Cardiac septum (tissue), 1 donor: Measurements from ENCODE around the gene ITGB5. TPM values are rescaled to one million over a fixed set of nuclear protein-coding genes. Genes with fewer than 3 reads are reported as not detected.

Source experiments
- DNase-seq: peaks from one replicate; pipeline ENCODE4 v3.0.0-alpha.2; 2020; ENCODE audit warnings: low spot score
- intact Hi-C: fragments of 100-400 bp; cut with DNase I; formaldehyde crosslinking; loops from one replicate; pipeline ENCODE4 v1.14.0; 2022
- total RNA-seq: library from RNA; stranded (reverse); fragmentation: NEBNext Ultra II Directional; extraction: Animal tissue kit (Norgen Biotek cat#: 25700); gene quantifications from one replicate; pipeline ENCODE4 v1.2.1, GENCODE V29; 2021
- donor health status: DM: no; HTN: no; CAD: no.

Gene ITGB5
- total RNA-seq, 1 donor from 2014 or later = 180 TPM

DNA sequence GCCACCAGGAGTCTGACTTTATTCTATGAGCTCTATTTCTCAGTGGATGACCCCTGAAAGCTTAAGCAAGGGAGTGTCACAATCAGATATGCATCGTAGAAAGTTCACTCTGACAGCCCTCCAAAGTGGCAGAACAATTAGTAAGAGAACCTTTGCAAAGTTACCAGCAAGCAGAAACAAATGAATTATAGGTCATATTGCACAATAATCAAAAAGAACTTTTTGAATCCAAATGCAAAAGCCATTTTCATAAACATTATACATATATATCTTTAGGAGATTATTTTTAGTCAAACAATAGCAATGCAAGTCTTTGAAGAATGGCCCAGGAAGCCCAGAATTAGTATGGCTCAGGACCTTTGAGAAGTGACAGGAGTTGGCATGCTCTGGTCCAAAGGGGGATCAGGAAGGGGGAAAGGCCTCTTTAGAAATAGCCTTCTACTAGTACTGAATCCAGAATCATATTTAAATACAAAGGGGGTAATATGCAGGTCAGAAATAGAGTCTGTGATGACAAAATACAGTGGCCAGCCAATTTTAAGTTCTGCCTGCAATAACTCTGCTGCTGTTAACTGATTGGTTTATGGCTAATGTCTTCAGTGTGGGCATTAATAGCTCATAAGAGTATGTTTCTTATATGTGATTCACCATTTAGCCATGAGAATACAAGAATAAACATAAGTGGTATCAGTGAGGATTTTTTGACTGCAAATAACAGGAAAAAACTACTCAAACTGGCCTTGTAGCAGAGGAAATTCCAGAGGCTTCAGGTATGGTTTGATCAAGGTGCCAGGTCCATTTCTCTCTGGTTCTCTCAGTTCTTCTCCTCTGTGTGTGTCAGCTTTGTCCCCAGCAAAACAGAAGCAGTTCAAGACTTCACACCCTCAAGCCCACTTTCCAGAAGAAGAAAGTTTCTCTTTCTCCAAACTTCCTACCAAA is 17.0 kb upstream of the ITGB5 start:
- intact Hi-C loops = no loop called here
- no peak for DNase-seq

DNA sequence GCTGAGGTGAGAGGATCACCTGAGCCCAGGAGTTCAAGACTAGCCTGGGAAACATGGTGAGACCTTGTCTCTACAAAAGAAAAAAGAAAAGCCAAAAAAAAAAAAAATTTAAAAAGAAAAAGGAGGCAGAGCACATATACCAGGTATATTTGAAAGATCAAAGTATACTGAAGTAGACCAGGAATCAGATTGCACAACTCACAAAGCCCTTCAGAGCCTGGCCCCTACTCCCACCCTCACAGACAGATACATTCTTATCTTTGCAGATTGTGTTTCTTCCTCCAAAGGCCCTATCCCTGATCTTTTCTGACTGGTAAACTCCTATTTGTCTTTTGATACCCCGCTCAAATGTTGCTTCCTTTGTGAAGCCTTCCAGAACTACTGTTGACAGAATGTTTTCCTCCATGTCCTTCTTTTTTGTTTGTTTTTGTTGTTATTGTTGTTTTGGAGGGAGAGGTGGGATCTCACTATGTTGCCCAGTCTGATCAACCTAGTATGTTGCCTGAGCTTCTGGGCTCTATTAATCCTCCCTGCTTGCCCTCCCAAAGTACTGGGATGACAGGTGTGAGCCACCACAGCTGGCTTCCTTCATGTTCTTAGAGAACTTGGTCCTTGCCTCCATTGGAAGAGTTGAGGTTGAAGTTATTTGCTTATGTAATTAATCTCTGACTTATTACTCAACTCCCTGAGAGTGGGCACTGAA is 9.8 kb upstream of the ITGB5 start:
- no peak for DNase-seq
- intact Hi-C loops = no loop called here

DNA sequence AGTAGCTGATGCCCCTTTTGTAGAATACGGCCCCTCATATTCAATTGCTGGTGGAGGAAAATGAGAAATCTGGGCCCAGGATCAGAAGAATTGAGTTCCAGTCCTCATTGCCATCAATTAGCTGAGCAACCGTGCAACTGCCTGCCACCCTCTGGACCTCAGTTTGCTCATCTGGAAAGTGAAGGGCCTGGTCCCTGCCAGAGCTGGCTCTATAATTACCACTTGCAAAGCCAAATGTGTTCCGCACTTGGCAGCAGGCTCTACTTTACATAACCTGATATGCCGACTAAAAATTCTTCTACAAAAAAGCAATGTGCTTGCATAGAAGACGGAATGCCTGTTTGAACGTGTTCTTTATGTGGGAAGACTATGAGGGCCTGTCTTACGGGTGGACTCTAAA is 8.6 kb upstream of the ITGB5 start:
- intact Hi-C loops = no loop called here
- no peak for DNase-seq

DNA sequence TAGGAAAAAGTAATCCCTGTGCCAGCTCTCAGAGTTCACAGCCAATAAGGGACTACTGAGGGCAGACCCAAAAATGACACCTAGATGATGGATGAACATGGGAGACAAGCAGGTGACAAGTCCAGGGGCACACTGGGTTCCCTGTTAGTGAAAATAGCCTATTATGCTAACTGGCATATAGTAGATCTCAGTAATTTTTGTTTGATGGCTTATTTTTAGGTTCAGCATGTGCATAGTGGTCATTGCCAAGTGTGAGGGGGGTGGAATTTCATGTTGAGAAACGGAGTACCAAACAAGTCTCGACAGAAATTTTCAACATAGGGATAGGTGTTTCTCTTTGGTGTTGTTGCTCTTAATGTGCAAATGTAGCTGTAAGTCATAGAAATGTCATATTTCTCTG is 6.4 kb upstream of the ITGB5 start:
- intact Hi-C loops = no loop called here
- no peak for DNase-seq

DNA sequence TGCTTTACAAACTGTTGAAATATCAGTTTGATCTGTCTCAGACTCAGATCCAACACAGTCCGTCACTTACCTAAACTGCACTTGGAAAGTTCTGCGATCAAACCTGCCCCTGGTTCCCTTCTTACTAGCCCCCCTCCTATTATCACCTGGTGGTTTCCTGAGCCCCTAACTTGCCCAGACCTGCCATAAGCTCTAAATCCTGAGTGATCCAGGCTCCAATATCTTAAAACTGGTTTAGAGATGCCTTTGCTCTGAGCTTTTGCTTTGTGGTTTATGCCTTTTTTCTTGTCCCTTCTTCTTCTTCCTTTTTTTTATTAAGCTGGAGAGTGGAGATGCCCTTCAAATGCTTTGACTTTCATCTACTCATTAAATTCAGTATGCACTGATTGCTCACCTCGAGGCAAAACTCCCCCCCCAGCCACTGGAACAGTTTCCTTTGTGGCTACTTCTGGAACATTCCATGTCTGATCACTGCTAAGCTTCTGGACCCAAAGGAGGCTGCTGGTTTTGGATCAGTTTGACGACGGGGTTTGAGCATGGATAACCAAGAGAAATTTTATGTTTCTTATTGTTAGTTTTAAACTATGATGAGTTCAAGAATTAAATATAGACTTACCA is 3.5 kb upstream of the ITGB5 start:
- intact Hi-C loops = no loop called here

DNA sequence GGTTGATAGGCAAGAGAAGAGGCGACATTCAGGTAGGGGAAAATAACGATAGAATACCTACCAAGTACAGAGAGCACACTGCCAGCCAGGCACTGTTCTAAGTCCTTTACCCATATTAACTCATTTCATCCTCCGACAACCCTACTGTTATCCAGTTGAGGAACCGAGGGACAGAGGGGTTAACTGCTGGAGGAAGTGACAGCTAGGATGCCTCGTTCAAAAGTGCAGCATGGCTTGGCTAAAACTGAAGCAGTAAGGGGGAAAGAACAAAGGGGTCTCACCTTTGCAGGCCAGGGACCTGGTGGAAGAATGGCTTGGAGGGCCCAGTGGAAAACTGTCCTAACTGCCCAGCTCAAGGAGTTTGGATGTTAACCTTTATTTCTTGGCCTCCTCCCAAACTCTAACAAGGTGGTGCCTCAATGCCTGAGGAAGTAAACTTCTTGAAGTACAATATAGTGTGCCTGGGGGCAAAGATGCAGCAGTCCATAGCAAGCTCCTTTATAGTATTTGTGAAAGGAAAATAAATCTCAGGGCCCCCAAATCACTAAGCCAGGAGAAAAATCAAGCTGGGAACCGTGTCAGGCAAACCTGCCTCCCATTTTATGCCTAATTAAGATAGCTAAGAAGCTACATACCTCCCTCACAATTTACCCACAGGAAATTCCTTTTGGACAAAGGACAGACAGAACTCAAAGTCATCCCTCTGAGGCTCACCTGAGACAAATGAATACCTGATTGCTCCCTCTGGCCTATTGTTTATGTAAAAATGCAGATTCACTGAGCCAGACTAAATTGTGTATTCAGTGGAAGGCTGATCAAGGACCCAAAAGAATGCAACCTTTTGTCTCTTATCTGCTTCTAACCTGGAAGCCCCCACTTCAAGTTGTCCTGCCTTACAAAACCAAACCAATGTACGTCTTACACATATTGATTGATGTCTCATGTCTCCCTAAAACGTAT is 1.6 kb upstream of the ITGB5 start:
- intact Hi-C loops = loop anchor here (2.0 to 5.0 kb wide), 4 partner anchors 54 to 116 kb away; no protein-coding TSS in a partner anchor
- DNase-seq = no peak

More for the DNA sequence above, 3.5 kb upstream of the ITGB5 start:
- DNase-seq = no peak

DNA sequence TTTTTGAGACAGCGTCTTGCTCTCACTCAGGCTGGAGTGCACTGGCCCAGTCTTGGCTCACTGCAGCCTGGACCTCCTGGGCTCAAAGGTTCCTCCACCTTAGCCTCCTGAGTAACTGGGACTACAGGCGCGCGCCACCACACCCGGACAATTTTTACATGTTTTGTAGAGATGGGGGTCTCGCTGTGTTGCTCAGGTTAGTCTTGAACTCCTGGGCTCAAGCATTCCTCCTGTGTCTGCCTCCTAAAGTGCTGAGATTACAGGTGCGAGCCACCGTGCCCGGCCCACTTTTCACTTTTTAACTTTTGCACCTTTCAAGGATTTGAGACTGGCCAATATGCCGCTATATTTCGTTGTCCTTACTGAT is 750 bp upstream of the ITGB5 start:
- no peak for DNase-seq
- intact Hi-C loops = loop anchor here (2.0 to 5.0 kb wide), 4 partner anchors 53 to 116 kb away; no protein-coding TSS in a partner anchor

DNA sequence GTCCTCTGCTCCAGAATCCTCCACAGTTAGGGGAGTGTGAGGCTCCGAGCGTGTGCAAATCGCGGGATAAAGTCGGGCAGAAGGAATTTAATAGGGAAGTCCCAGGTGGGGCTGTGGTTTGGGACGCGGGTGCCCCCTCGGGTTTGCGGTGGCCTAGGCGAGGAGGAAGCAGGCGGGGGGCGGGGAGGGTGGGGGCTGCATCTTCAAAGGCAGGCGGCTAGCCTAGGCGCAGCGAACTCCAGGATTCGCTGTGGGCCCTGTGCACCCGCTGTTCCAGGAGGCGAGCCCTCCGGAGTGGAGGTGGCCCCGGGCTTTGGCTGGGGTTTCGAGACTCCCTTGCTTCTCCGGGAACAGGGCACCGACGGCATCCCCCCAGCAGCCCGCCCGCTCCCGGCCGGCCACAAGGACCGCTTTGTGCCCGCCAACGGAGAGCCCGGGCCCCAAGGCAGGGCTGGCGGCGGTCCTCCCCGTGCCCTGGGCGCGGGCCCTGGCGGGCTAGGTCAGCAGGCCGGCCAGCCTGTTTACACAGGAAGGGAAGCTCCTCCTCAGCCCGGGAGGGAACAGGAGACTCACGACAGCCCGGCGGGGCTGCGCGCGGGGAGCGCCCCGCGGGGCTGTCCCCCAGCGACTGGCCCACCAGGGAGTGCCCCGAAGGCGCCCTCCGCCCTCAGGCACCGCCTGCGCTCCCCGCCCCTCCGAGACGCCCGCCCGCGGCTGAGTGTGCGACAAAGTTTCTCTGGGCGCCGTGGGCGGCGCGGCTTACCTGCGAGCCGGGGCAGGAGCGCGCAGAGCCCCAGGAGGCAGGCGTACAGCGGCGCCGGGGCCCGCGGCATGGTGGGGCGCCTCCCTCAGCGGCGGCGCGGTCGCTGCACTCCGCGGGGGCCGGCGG is 753 bp downstream of the ITGB5 start:
- intact Hi-C loops = loop anchor here (5.0 kb wide), 3 partner anchors 74 to 114 kb away; no protein-coding TSS in a partner anchor
- no peak for DNase-seq

DNA sequence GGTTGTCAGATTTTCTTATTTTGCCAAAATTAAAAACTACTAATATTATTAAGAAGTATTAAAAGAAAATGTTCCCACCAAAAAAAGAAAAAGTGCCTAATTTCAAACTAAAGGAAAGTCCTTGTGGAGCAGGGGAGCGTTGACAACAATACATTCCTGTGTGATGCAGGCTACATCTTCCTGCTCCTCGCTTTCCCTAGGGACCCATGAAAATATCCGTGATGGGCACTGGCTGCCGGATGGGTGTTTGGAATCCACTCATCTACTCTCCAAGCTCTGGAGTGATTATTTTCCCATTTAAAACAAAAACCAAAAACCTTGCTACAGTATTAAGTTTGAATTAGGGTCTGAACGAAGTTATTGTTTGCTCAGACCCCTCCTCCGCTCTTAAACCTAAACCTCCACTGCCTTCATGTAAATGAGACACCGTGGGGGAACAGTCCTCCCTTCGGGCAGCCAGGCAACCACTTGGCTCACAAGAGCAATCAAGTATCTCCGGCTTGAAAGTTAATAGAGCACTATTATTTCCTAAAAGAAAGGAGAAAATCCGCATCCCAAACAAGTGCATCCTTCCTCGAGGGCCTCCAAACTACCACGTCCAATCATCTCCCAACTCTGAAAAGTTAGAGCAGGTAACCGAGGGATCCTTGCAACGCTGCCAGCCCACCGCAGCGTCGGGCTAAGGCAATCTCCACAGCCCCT is 1.5 kb downstream of the ITGB5 start:
- DNase-seq = no peak
- intact Hi-C loops = loop anchor here (5.0 kb wide), 3 partner anchors 73 to 113 kb away; no protein-coding TSS in a partner anchor

DNA sequence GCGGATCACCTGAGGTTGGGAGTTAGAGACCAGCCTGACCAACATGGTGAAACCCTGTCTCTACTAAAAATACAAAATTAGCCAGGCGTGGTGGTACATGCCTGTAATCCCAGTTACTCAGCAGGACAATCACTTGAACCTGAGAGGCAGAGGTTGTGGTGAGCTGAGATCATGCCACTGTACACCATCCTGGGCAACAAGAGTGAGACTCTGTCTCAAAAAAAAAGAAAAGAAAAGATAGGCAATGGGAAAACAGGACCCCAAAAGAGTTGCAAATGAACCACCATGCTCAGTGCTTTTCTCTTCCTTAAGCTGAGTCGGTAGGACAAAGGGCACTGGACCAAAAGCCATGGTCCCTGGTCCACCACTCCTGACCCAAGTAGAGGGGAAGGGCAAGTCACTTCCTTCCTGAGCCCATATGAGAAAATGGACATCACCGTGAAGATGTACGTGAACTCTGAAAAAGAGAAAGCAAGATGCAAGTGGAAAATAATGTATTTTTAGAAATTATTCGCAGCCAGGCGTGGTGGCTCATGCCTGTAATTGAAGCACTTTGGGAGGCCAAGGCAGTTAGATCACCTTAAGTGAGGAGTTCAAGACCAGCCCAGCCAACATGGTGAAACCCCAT is 2.6 kb downstream of the ITGB5 start:
- intact Hi-C loops = loop anchor here (5.0 kb wide), 3 partner anchors 72 to 112 kb away; no protein-coding TSS in a partner anchor
- no peak for DNase-seq

DNA sequence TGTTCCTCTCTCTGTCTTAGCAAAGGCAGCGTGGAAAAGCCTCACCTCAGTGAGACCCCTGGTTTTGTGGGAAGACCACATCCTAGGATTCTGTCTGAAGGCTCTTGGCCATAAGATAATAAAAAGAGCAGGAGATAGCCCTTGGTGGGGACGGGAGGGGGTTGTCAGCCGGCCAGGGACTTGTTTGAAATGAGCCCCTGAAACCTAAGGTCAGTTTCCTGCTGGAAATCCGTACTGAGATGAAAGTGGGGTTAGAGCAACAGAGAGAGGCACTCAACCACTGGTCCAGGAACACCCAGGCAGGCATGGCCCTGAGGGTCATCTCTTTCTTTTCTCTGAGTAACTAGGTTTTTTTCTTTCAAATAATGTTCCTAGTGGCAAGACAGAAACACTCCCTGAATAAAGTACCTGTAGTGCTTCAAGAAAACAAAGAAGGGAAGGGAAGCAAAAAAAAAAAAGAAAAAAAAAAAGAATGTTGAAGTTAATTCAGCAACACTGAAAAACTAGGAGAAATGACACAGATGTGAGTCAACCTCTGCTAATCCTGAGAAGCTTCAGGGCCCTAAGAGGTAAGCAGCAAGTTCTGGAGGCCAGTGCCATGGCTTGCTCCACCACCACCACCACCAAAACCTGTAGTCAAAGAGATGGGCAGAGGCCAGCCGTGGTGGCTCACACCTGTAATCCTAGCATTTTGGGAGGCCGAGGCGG is 3.2 kb downstream of the ITGB5 start:
- intact Hi-C loops = no loop called here
- DNase-seq = no peak

DNA sequence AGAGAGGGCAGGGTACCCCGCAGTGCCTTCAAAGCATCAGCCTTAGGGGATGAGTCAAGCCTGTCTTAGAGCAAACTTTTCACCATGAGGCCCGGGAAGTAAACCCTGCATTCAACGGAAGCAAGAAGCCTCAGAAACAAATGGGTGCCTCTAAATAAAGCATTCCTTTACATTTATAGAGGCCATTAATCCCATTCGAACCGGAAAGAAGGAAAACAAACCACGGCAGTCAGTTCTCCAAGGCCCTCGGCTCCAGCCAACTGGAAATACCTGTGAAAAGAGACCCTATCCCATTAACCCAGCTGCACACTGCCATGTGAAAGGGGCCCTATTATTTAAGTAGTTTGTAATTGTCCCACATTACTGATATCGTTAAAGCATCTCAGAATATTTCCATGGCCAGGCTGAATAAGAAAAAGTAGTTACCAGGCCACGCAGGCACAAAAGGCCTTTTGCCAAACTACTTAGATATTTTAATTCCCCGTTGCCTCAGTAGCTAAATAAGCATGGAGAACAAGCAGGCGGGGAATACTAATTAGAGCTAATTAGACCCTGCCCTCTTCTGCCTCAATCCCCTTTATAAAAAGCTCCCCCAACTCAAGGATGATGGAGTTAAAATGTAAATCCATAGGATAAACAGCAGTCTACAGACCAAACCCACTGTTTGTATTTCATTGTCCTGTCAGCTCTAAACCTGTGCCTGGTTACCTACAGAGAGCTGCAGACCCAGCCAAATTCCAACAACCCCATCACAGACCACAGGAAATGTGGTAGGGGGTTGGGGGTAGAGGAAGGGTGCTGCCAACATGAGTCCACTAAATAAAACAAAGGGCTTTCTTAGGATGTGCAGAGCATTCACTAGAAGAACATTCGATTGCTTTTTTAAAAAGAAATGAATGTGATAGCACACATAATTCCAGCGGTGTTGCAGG is 4.1 kb downstream of the ITGB5 start:
- no peak for DNase-seq
- intact Hi-C loops = no loop called here

DNA sequence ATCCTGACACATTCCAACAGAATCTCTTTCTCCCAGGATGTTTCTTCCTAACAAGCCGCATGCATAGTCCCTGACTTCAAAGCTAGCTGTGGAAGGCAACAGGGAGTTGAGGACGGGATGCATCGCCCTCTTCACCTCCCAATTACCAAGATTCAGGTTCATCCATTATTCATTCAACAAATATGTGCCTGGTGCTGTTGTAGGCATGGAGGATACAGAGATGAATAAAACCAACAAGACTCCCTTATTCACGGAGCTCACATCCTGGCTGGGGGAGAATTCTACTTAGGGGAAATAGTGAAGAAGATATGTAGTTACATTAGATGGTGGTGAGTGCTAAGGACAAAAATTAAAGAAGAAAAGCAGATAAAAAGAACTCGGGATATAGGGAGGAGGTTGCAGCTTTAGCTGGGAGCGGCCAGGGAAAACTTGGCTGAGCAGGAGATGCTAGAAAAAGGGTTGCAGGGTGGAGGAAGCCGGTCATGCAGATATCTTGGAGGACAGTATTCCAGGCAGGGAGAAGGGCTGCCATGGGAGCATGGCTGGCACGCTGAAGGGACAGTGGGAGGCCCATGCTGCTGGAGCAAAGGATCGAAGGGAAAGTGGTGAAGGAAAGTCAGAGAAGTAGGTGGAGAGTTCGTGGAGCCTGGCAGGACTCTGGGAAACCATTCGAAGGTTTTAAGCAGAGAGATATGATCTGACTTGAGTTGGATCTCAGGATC is 5.0 kb downstream of the ITGB5 start:
- no peak for DNase-seq

DNA sequence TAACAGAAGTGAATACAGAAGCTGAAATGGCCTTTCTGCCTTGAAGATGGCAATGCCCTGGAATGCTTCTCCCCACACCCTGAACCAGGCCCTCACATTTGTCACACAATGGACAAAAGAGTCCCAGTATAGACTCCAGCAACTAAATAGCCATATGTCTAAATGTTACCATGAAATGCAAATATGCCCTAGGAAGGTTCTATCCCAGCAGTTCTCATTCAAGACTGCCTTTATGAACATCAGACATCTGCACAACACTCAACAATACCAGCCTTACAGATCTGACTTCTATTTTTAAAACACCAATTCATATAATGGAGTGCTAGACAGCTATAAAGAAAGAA is 7.9 kb downstream of the ITGB5 start:
- intact Hi-C loops = loop anchor here (2.0 kb wide), 2 partner anchors 19 to 43 kb away; no protein-coding TSS in a partner anchor
- DNase-seq = no peak

More for the DNA sequence above, 5.0 kb downstream of the ITGB5 start:
- intact Hi-C loops = no loop called here
